Cerebellar cortex (tissue), 1 donor: Measurements from ENCODE around the gene UXT.
"Not testable (repeated sequence)": the region's sequence is repeated elsewhere in the genome, so short reads cannot be mapped to it uniquely, and the experiment has no call there.

Experiments used
- DNase-seq: peaks from one replicate; pipeline ENCODE4 v3.0.0-alpha.2; 2015; ENCODE audit warnings: low spot score

UXT gene, protein sequence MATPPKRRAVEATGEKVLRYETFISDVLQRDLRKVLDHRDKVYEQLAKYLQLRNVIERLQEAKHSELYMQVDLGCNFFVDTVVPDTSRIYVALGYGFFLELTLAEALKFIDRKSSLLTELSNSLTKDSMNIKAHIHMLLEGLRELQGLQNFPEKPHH

DNA sequence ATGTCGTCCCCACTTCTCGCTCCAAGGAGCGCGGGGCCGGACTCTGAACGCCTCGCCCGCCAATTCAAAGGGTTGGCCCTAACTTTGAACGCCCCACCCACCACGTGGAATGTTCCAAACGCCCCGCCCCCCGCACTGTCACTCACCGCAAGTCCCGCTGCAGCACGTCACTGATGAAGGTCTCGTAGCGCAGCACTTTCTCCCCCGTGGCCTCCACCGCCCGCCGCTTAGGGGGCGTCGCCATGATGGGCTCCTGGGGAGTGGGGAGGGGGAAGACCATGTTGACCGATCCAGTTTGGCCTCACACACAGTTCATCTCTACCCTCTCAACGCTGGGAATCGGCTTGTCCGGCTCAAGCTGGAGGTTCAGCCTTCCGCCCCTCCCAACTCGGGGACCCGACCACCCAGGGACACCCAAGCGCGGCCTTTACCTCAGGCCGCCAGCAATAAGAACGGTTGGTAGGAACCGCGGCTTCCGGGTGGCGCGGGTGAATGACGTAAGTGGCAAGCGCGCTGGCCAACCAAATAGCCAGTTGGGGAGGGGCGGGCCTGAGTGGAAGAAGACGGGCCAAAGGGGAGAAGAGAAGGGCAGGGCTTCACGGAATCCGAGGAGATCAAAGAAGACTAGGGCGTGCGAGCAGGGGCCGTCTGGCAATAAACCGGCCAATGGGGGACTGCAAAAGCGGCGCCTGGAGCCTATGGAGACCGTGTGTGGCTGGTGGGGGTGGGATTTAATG lies at the start of gene UXT:
Gene UXT, minus strand, starts transcription at position 497 of the 737 bp plus-strand sequence. Its CDS starts 253 bp downstream, at position 244.
- DNase-seq = peak; percentile 94

DNA sequence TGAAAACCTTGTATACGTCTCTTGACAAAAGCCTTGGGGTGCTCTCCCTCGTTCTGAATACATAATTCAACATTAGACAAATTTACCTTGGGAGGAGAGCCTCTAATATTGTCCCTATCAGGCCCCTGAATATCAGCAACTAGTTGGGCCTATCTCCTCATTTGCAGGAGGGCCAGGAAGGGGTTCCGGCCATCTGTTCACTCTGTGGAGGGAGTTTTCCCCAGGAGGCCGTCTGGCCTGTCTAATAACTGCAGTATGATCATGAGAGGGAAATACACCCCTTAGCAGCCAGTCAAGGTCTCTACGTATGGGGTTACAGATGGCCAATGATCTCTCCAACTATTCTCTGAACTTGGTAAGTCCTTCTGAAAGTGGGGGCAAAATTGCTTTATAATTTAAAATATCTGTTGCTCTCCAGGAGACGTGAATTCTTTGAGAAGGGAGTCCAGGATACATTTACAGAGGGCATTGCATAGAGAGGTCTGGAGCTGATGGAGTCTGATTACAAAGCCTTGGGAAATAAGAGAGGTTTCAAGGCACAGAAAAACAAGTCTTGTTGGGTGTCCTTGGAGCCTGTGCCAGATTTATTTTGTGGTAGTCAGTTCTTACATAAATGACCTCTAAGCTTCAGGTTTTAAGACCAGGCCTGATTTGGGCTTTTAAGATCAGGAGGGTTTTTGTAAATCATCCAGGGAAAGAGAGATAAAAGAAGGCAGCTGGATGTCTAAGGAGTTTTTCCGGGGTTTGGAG lies 48.2 kb upstream of the UXT start:
- peak; percentile 36 for DNase-seq

DNA sequence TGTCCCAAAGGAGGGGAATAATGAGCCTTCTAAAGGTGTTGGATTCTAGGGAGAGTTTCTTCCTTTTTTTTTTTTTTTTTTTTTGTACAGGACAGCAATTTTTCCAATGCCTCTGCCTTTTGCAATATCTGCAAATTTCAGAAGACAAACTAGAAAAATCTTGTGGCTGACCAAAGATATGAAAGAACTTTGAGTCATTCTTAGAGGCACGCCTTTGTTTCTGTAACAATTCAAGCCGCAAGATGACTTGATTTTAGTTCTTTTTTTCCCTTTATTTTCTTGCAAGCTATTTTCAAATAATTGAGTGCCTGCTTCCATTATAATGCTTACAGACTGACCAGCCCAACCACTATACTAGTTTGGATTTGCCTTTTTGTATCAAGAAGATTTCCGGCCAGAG lies 47.6 kb upstream of the UXT start:
- no peak for DNase-seq

DNA sequence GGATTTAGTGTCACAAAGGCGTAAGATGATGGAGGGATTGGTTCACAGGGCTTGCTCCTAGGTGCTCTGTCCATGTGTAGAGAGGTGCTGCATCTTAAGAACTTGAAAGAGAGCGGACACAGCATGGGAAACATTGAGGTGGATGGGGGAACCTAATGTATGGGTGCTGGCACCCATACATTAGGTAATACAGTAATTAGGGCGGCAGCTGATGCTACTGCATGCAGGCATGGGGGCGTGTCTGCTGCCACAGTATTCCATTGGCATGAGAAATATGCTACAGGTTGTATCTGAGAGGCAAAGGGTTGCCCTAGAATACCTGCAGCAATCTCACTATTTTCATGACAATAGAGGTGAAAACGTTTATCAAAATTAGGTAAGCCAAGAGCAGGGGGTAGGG lies 45.8 kb upstream of the UXT start:
- no peak for DNase-seq

DNA sequence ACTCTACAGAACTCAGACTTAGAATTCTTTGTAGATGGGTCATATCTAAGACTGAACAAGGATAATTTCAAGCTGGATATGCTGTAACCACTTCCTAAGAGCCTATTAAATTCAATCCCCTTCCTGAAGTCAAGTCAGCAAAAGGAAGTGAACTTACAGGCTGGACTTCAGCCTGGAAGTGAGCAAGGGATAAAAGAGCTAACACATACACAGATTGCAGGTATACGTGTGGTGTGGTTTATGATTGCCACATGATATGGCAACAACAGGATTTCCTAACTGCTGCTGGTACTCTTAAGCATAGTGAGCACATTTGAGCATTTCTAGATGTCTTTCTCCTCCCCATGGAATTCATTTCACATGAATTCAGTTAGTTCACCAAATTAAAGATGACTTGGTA lies 38.2 kb upstream of the UXT start:
- no peak for DNase-seq

DNA sequence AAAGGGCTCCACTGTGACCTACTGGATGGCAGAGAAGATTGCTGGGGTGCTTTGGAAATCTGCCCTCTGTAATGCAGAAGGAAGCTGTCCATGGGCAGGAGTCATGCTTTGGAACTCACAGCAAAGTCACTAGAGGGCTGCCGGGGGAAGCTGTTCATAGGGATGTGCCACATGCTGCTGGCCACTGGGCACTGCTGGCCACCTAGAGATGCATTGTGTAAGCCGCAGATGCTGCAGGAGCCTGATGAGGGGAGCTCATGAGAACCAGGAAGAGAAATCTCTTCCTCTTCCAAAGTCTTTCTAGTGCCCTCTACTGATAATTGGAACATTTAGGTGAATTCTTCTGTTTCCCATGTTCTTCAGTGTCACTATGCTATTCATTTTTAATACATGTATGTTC lies 31.2 kb upstream of the UXT start:
- DNase-seq = peak; percentile 0

DNA sequence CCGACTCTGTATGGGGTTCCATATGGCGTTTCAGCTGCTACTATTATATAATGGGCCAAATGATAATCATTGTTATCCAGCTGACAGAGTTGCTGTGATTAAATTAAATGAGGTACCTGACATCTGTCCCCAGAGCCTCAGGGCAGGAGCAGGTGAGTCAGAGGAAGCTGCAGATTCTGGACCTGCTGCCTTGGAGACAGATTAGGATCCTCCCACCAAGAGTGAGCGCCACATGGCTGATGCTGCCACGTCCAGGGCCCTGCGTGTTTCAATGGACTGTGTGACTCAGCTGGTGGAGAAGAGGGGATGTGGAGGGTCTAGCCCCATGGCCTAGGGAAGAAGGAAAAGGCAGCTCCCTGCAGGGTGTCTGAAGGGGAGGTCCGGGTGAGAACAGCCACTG lies 28.3 kb upstream of the UXT start:
- DNase-seq = no peak

DNA sequence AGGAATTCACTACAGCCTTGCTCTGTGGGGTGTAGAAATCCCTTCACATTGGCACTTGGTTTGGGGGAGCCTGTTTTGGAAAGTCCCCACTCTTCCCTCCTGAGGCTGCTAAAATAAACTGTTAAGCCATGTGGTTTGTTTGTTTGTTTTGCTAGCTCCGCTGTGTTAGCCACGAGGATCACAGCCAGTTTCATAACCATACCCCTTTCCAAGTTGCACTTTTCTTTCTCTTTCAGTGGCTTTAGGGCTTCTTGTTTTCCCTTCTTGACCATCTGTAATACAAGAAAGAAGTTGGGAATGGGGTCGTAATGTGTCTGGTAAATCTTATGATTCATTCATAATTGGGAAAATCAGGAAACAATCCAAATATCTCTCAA lies 24.8 kb upstream of the UXT start:
- no peak for DNase-seq

DNA sequence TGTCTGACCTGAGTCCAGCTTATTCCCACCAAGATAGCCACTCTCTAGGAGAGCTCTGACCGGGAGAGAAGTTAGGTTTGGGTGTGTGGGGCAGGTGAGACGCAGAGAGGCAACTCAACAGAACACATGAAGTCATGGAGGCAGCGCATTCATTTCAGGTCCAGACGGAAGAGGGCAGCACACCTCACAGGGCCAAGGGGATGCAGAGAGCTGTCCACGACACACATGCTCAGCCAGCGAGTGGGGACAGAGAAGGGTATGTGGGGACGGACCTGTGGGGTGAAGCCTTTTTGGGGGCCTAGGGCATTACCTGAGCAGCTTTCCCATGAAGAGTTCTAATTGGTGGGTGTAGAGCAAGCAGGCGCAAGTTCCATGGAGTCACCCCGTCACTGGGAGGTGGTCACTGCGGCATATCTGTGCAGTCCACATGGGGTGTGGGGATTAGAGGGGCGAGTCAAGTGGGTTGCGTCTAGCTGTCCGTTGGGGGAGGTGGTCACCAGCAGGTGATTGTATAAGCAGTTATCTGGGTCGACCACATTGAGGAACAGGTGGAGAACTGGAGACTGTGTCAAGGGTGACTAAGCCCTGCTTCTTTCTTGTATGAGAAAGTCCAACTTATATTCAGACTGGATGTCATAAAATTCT lies 24.3 kb upstream of the UXT start:
- no peak for DNase-seq

DNA sequence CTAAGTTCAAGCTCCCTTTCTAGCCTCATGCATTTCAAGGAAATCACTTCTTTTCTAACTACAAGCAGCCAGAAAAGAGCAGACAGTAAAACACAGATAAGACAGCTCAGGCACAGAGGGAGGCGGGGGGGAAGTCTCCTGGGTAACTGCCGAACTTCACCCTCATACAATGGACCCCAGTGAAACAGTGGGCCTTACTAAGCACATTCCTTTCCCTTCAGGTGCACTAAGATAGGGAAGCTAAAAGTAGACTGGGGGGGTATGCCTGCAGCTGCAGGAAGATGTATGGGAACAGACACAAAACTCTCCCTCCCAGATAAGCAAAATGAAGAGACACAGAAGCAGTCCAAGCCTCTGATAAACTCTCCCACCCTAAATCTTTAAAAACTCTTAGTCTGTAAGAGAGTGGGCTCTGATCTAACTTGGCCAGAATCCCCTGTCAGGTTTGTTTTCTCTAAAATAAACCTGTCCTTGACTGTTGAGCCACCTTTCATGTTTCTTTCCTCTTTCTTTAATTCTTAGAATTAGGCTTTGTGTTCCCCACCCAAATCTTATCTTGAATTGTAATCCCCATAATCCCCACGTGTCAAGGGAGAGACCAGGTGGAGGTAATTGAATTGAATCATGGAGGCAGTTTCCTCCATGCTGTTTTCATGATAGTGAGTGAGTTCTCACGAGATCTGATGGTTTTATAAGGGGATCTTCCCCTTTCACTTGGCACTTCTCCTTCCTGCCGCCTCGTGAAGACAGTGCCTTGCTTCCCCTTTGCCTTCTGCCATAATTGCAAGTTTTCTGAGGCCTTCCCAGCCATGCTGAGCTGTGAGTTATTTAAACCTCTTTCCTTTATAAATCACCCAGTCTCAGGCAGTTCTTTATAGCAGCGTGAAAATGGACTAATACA lies 17.2 kb upstream of the UXT start:
- not testable (repeated sequence) for DNase-seq

DNA sequence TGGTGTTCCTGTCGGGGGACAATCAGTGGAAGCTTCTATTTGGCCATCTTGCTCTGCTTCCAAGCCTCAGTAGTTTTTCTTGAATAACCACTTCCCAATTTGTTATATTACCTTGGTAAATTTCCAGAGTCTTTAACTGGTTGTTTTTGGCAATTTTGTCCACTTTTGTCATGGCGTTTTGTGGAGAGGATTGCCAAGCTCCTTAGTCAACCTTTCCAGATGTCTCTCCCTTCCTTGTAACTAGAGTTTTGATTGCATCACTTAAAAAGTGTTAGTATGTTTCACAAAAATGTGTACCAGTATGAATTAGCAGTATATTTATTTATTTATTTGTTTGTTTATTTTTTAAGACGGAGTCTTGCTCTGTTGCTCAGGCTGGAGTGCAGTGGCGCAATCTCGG lies 15.8 kb upstream of the UXT start:
- DNase-seq = no peak

DNA sequence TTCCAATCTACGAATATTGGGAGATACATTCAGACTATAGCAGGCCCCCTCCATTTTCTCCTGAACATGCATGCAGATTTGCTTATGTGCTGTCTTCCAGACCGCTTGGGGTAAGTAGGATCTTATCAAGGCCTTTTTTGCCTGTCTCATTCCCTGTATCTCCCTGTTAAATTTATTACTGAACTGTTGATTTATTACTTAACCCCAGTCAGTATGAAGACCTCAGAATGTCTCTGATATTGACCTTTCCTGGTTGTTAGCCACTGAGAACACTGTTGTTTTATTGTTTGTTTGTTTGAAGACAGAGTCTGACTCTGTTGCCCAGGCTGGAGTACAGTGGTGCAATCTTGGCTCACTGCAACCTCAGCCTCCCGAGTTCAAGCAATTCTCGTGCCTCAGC lies 6.8 kb upstream of the UXT start:
- not testable (repeated sequence) for DNase-seq

DNA sequence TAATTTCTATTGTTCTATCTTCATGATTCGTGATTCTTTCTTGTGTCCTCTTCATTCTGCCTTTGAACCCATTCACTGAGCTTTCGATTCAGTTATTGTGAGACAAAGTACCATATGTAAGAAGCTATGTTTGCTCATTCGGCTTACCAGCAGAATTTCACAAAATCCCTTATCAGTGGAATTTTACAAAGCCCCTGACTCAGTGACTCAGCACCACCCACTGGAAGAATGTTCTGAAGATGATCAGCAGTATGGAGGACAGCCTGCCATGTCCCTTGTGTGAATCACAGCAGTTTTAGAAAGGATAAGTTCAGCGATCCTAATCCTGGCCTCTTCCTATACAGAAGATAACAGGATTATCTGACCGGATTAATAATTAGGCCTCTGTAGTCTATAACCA lies 5.8 kb upstream of the UXT start:
- no peak for DNase-seq

DNA sequence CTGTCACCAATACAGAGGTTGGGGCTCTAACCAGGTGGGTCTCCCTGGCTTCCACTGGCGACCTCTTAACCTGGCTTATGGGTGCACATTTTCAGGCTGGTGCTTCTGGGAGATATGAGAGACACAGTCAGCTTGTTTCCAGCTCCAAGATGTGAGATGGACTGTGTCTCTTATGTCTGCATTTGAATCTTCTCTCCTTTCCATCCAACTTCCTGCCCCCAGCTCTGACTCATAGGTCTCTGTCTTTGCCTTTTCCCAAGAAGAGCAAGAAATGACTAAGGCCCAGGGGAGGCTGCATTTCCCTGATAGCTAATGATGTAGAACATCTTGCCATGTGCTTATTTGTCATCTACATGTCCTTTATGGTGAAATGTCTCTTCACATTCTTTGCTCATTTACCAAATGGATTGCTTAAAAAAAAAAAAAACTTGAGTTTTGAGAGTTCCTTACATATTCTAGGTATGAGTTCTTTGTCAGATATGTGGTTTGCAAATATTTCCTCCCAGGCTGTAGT lies 3.2 kb upstream of the UXT start:
- DNase-seq = no peak

DNA sequence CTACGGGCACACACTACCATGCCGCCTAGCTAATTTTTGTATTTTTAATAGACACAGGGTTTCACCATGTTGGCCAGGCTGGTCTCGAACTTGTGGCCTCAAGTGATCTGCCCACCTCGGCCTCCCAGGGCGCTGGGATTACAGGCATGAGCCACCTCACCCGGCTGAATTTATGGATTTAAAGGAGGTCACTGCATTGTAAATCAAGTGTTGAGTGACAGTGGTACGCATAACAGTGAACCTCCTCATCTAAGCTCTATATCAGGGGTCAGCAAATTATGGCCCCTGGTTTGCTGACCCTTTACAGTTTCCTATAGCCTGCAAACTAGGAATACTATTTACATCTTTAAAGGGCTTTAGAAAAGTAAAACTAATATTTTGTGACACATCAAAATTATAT lies 2.6 kb upstream of the UXT start:
- DNase-seq = no peak

DNA sequence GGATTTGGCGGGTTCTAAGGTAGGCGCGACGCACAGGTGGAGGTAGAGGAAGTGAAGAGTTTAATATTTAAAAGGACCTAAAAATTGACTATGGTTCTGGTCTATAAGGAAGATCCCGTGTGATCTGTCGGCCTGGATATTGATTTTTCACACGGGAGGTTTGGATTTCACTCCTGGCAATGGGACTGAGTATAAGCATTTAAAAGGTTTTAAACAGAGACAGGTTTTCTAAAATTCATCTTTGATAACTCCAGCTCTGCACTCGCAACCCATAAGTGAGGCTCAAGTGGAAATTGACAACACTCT lies 394 bp upstream of the UXT start:
- DNase-seq = no peak

DNA sequence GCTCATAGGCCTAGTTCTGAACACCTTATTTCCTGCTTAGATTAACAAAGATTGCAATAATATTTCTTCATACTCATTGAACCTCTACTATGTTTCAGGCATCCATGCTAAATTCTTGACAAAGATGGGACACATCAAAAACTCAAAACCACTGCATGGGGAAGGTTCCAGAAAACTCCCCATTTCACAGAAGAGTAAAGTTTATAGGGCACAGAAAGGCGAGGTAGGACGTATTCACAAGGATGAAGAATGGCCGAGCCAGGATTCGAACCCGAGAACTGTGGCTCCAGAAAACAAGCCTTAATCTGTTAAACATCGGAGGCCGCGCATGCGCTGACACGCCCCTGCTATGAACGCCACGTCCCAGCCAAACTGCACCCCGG lies 688 bp downstream of the UXT start:
- DNase-seq = no peak

DNA sequence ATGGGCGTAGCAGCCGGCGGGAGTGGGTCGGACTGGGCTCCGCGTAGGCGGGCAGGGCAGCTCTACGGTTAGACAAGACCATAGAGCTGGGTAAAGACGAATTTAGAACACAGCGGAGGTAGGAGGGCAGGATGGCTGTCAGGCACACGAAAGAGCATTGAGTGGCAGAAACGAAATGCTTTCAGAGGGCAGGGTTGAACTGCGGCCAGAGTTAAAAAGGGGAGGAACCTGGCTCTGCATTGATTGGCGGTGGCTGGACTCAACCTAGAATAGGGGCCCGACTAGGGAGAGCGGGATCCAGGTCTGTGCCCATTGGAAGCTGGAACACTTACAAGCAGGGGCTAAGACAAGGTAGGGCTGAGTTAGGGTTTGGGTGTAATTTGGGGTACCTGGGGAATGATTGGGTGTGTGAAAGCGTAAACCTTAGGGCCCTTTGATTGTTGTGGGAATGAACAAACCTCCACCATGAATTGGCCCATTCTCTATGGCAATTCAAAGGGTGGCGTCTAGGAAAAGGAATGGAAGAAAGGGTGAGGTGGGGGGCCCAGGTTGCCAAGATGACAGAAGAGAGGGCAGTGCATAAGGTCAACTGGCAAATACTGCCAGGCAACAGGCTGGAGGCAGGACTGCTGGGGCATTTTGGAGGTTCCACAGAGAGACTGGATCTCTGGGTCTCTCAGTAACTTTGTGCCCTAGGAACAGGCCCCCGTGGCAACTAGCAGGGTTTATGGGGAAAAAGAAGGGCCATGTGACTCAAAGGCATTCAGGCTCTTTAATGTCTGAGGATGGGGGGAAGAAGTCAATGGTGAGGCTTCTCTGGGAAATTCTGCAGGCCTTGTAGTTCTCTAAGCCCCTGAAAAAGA lies 7.7 kb downstream of the UXT start:
- DNase-seq = no peak

DNA sequence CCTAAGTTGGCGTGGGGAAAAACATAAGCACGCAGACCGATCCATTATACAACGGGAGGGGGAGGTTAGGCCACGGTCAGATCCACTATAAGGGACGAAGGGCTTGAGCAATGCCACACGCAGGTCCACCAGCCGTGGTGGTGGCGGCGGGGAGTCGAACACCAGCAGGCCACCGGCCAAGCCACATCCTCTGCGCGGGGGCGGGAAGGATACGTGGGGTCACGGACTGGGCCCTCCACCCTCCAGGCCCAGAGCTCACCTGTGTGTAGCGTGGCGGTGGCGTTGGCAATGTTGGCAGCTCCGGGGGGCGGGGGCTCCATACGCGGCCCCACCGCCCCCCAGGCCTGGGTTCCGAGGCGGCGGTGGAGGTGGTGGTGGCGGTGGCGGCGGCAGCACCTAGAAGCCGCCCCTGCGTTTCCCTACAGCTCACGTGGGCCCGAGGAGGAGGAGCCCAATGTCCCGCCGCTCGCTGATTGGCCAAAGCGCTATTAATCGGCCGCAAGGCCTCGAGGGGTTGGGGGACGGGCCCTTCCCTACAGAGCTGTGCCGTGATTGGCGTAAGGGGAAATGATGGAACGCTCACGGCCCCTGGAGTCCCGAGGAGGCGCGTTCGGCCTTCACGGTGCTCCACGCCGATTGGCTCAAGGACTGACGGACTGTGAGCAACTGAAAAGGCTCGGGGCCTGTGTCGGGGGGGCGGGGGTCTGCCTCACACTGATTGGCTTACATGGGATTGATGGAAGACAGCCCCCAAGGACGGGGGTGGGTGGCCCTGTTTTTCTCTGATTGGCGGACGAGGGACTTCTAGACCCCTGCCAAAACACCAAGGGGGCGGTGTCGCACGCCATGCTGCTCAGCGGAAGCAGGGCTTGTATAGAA lies 8.6 kb downstream of the UXT start, which contains the start of gene ELK1:
Gene ELK1, minus strand, starts transcription at position 400 of the 879 bp plus-strand sequence. CDS start 9,122 bp downstream, outside the sequence.
- peak; percentile 98 for DNase-seq

DNA sequence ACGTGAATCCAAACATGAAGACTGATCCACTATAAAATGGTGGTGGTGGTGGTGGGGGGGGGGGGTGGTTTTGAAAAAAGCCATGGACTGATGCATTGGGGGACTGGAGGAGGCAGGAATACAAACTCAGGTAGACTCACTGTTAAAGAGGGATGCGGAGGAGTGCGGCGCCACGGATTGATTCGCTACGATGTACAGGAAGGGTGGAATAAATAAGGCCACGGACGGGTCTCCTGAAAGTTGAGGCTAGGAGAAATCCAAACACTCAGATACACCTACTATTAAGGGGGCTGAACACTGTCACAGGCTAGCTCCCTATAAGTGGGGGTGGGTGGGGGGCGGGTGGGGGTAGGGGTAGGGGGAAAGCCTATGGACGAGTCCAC lies 9.2 kb downstream of the UXT start:
- DNase-seq = no peak
